Measurements from ENCODE around the gene VIT. TPM values are rescaled to one million over a fixed set of nuclear protein-coding genes. Genes with fewer than 3 reads are reported as not detected.

The VIT gene
- total RNA-seq, 1 donor from 2014 or later: 56.5 TPM

- Histone ChIP-seq H3K4me3 (no peak overlapping the region), H3K27me3 (no peaks in the 10 kb centered on the region), H3K9me3 (no peaks in the 10 kb centered on the region), H3K4me1 (peaks cover 9% of the 10 kb centered on the region), H3K27ac (no peak overlapping the region), H3K36me3 (no peaks in the 10 kb centered on the region)
- intact Hi-C loops (cut with DNase I): no loop called here
- DNase-seq (ENCODE audit: extremely low spot score in 2 of 2): no peak
- TF ChIP-seq CTCF (IDR thresholded peaks at IDR 0.05): no peak
- no peak for TF ChIP-seq POLR2A (IDR thresholded peaks at IDR 0.05)
- TF ChIP-seq POLR2AphosphoS5 (IDR thresholded peaks at IDR 0.05; ENCODE audit: insufficient read depth in 1 of 2, low read depth in 1 of 2): no peak
Observed at GRCh38 chr2:36777788-36778187, 81.3 kb downstream of the VIT start.

GRCh38 chr2:36779462-36779861 lies 83.0 kb downstream of the VIT start:
- Histone ChIP-seq H3K36me3 (no peaks in the 10 kb centered on the region), H3K4me1 (peaks cover 9% of the 10 kb centered on the region)
- intact Hi-C loops (cut with DNase I): no loop called here

GRCh38 chr2:36780231-36780839 lies 83.8 kb downstream of the VIT start:
- peaks cover 9% of the 10 kb centered on the region for H3K4me1 ChIP-seq
- no peaks in the 10 kb centered on the region for H3K9me3 ChIP-seq
- DNase-seq (ENCODE audit: extremely low spot score in 2 of 2): no peak
- H3K36me3 ChIP-seq: no peaks in the 10 kb centered on the region
- no peaks in the 10 kb centered on the region for H3K27me3 ChIP-seq
- TF ChIP-seq POLR2A (IDR thresholded peaks at IDR 0.05): no peak
- TF ChIP-seq CTCF (IDR thresholded peaks at IDR 0.05): peak; percentile 52 to 79 (median 75)
- H3K4me3 ChIP-seq: no peak overlapping the region
- intact Hi-C loops (cut with DNase I): loop anchor here (10.0 kb wide), 1 partner anchor 426 kb away; the partner anchor contains the start of gene CRIM1
- no peak overlapping the region for H3K27ac ChIP-seq

More at GRCh38 chr2:36779462-36779861, 83.0 kb downstream of the VIT start:
- Histone ChIP-seq H3K4me3 (no peak overlapping the region), H3K9me3 (no peaks in the 10 kb centered on the region), H3K27ac (no peak overlapping the region), H3K27me3 (no peaks in the 10 kb centered on the region)
- TF ChIP-seq POLR2A (IDR thresholded peaks at IDR 0.05) (no peak), POLR2AphosphoS5 (IDR thresholded peaks at IDR 0.05; ENCODE audit: insufficient read depth in 1 of 2, low read depth in 1 of 2) (no peak), CTCF (IDR thresholded peaks at IDR 0.05) (no peak)
- DNase-seq (ENCODE audit: extremely low spot score in 2 of 2): no peak

- no peaks in the 10 kb centered on the region for H3K36me3 ChIP-seq
- no peaks in the 10 kb centered on the region for H3K9me3 ChIP-seq
- H3K27ac ChIP-seq: no peak overlapping the region
- no peak overlapping the region for H3K4me3 ChIP-seq
- no peaks in the 10 kb centered on the region for H3K27me3 ChIP-seq
- H3K4me1 ChIP-seq: peaks cover 9% of the 10 kb centered on the region
- TF ChIP-seq POLR2AphosphoS5 (IDR thresholded peaks at IDR 0.05; ENCODE audit: insufficient read depth in 1 of 2, low read depth in 1 of 2) (no peak), CTCF (IDR thresholded peaks at IDR 0.05) (no peak), POLR2A (IDR thresholded peaks at IDR 0.05) (no peak)
- intact Hi-C loops (cut with DNase I): loop anchor here (10.0 kb wide), 1 partner anchor 427 kb away; the partner anchor contains the start of gene CRIM1
- no peak for DNase-seq (ENCODE audit: extremely low spot score in 2 of 2)
Observed at GRCh38 chr2:36781907-36782720, 85.6 kb downstream of the VIT start.

- peaks cover 9% of the 10 kb centered on the region for H3K4me1 ChIP-seq
- H3K27ac ChIP-seq: no peak overlapping the region
- TF ChIP-seq POLR2AphosphoS5 (IDR thresholded peaks at IDR 0.05; ENCODE audit: insufficient read depth in 1 of 2, low read depth in 1 of 2) (no peak), POLR2A (IDR thresholded peaks at IDR 0.05) (no peak), CTCF (IDR thresholded peaks at IDR 0.05) (no peak)
- no peak overlapping the region for H3K4me3 ChIP-seq
- H3K27me3 ChIP-seq: no peaks in the 10 kb centered on the region
- DNase-seq (ENCODE audit: extremely low spot score in 2 of 2): no peak
- intact Hi-C loops (cut with DNase I): loop anchor here (10.0 kb wide), 1 partner anchor 428 kb away; the partner anchor contains the start of gene CRIM1
- H3K36me3 ChIP-seq: no peaks in the 10 kb centered on the region
- no peaks in the 10 kb centered on the region for H3K9me3 ChIP-seq
Observed at GRCh38 chr2:36783246-36783645, 86.7 kb downstream of the VIT start.
